Effector CD8-positive, alpha-beta T cell (primary cell): ENCODE data around the gene RNF212B.
A peak's percentile ranks its signal among the peaks of the same experiment; 100 is the strongest.
"Not testable (repeated sequence)": the region's sequence is repeated elsewhere in the genome, so short reads cannot be mapped to it uniquely, and the experiment has no call there.

Experiments used
- DNase-seq: peaks from one replicate; lab custom pipeline; 2025; lab: John Stamatoyannopoulos, UW
- total RNA-seq, 4 experiments: gene quantifications; one replicate each; lab custom pipeline; 2026; lab: John Stamatoyannopoulos, UW

RNF212B gene, protein sequence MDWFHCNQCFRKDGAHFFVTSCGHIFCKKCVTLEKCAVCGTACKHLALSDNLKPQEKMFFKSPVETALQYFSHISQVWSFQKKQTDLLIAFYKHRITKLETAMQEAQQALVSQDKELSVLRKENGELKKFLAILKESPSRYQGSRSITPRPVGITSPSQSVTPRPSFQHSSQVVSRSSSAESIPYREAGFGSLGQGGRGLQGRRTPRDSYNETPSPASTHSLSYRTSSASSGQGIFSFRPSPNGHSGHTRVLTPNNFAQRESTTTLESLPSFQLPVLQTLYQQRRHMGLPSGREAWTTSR
- total RNA-seq, result 0 reads per million in 4 experiments

GRCh38 chr14:23237772-23238594, at the start of gene RNF212B:
Gene RNF212B, plus strand, starts transcription at chr14:23237936. Its CDS starts 2,410 bp downstream, at chr14:23240346.
- peak; percentile 61 for DNase-seq

DNA sequence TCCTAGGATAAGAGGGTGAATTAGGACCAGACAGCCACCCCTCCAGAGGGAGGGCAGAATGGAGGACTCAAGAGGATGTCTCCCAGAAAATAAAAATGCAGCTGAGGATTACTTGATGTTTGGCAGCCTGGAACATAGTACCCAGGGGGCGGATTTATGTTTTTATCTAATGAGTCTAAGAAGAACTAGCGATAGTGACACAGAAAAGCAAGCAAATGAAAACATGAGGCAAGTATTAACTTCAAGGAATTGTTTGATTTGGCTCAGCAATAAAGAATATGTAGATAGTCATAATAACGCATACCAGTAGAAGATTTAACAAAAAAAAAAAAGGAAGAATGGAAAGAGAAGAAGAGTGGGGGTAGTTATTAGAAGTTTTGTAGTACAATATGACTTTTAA, 44.3 kb upstream of the RNF212B start:
- no peak for DNase-seq

DNA sequence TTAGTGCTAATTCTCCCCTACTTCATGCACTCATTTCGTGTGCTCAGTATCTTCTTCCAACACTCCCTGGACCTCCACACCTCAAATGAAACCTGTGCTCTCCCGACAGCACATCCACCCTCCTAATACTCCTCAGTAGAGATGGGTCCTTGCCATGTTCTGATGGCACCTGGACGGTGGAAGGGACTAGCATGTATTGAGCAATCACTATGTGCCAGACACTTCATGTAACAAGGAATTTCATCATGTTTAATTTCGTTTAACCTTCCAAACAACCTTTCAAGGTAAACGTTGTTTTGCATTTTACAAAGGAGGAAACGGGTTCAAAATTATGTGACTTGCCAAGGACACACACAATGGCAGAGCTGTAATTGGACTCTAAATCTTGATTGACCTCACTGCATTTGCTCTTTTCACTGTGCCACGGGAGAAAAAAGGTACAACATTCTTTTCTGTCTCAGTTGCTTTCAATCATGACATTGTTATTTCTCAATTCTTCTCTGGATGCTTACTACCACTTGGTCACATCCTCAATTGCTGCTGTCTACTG, 42.1 kb upstream of the RNF212B start:
- no peak for DNase-seq

DNA sequence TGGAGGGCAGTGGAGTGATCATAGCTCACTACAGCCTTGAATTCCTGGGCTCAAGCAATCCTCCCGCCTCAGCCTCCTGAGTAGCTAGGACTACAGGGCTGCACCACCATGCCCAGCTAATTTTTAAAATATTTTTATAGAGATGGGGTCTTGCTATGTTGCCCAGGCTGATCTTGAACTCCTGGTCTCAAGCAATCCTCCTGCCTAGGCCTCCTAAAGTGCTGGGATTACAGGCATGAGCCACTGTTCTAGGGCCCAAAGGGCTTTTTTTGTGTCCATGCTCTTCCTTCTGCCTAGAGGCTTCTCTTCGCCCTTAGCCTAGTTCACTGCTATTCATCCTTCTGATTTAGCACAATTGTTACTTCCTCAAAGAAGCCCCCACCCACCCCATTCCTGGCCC, 41.2 kb upstream of the RNF212B start:
- not testable (repeated sequence) for DNase-seq

- DNase-seq, result not testable (repeated sequence)
Observed at GRCh38 chr14:23199141-23199540, 38.6 kb upstream of the RNF212B start.

- no peak for DNase-seq
Observed at GRCh38 chr14:23202001-23202400, 35.7 kb upstream of the RNF212B start.

DNA sequence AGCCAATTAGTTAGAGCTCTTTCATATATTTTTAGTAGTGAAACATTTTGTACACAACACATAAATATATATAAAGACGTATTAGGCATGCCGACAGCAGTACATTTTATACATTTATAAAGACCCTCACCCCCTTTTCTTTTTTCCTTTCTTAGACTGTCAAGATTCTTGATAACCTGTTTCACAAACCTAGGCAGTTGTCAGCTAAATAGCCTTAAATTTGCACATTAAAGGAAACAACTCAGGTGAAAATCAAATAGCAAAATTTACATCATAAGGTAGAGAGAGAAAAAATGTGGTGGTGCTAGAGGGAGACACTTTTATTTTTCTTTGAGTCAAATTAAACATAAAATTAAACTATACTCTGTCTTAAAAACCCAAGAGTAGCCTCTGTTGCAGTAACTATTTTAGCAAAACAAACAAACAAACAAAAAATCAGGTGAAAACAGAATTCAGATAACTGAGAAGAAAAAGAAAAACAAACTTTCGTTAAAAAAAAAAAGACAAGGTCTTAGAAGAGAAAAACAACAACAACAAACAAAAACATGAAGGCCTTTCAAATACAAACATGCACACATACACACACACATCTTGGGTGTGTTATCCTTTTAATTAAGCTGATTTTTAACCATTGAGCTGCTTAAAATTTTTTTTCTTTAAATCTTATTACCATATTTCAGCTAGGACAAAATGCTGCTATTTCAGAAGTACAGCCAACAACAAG, 31.2 kb upstream of the RNF212B start:
- DNase-seq, result no peak

- no peak for DNase-seq
Observed at GRCh38 chr14:23207146-23207540, 30.6 kb upstream of the RNF212B start.

- no peak for DNase-seq
Observed at GRCh38 chr14:23208324-23208723, 29.4 kb upstream of the RNF212B start.

- DNase-seq, result no peak
Observed at GRCh38 chr14:23209651-23210423, 27.9 kb upstream of the RNF212B start.

- no peak for DNase-seq
Observed at GRCh38 chr14:23215421-23215820, 22.3 kb upstream of the RNF212B start.

DNA sequence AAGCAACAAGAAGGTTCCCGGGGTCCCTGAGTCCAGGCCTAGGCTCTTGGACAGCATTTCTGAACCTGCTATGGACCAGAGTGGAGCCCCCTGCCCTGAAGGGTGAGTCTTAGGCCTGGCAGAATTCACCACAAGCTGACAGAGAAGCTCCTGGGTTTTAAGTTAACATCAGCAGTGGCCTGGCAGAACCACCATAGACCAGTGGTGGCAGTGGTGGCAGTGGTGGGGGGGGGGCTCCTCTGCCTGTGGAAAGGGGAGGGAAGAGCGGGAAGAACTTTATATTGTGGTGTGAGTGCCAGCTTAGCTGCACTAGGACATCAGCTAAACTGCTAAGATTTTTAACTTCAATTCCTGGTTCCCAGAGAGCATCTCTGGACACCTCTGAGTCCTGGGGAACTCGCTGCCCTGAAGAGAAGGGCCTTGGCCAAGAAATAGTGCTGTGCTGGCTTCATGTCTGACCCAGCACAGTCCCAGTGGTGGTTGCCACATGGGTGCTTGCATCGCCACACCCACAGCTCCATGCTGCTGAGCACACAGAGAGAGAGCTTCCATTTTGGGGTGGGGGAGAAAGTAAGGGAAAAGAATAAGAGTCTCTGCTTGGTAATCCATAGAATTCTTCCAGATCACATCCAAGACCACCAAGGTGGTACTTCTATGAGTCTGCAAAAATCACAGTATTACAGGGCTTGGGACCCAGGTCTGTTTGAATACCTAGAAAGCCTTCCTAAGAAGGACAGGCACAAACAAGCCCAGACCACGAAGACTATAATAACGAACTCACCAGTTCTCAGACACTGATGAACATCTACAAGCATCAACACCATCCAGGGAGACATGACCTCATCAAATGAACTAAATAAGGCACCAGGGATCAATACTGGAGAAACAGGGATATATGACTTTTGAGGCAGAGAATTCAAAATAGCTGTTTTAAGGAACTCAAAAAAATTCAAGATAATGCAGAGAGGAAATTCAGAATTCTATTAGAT, 20.4 kb upstream of the RNF212B start:
- DNase-seq, result no peak

DNA sequence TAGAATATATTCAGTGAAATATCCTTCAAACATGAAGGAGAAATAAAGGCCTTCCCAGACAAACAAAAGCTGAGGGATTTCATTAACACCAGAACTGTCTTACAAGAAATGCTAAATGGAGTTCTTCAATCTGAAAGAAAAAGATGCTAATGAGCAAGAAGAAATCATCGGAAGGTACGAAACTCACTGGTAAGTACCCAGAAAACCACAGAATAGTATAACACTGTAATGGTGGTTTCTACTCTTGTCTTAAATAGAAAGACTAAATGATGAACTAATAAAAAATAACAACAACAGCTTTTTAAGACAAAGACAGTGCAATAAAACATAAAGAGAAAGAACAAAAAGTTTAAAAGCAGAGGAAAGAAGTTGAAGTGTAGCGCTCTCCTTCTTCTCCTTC, 18.7 kb upstream of the RNF212B start:
- DNase-seq, result no peak

GRCh38 chr14:23224958-23225357, 12.8 kb upstream of the RNF212B start:
- DNase-seq, result not testable (repeated sequence)

DNA sequence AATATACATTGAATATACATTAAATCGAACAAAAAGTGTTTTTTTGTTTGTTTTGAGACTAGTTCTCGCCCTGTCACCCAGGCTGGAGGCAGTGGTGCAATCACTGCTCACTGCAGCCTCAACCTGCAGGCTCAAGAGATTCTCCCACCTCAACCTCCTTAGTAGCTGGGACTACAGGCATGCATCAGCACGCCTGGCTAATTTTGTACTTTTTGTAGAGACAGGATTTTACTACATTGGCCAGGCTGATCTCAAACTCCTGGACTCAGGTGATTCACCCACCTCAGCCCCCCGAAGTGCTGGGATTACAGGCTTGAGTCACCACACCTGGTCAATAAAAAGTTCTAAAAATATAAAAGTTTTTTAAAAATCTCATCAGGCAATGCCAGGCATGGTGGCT, 10.2 kb upstream of the RNF212B start:
- DNase-seq, result no peak

DNA sequence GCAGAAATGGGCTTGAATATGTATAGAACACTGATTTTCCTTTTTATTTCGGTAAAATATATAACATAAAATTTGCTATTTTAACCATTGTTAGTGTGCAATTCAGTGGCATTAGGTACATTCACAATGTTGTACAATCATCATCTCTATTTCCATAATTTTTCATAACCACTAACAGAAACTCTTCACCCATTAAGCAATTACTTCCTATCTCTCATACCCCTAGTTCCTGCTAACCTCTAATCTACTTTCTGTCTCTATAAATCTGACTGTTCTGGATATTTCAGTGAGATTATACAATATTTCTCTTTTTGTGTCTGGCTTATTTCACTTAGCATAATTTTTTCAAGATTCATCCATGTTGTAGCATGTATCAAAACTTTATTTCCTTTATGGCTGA, 8.9 kb upstream of the RNF212B start:
- no peak for DNase-seq

DNA sequence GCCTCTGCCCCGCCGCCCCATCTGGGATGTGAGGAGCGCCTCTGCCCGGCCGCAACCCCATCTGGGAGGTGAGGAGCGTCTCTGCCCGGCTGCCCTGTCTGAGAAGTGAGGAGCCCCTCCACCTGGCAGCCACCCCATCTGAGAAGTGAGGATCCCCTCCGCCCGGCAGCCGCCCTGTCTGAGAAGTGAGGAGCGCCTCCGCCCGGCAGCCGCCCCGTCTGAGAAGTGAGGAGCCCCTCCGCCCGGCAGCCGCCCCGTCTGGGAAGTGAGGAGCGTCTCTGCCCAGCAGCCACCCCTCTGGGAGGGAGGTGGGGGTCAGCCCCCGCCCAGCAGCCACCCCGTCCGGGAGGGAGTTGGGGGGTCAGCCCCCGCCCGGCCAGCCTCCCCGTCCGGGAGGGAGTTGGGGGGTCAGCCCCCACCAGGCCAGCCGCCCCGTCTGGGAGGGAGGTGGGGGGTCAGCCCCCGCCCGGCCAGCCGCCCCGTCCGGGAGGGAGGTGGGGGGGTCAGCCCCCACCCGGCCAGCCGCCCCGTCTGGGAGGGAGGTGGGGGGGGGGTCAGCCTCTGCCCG, 5.4 kb upstream of the RNF212B start:
- DNase-seq, result not testable (repeated sequence)

DNA sequence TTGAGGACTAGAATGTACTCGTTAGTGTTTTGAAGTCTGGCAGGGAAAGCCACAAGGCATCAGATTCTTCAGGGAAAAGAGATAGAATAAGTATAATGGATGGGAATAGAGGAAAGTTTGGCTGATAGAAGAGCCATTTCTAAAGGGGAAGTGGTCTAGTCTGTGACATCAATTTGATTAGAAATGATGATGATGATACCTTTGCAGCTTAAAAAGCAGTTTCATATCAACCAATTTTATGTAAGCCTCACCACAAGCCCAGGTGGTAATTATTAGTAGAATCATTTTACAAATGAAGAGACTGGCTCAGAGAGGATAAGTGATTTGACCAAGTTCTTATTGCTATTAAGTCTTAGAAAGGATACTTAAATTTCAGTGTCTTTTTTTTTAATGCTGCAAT, 2.9 kb downstream of the RNF212B start:
- DNase-seq, result no peak

- DNase-seq, result not testable (repeated sequence)
Observed at GRCh38 chr14:23241061-23241715, 3.5 kb downstream of the RNF212B start.
